ENCODE results near the gene RAVER1.
A peak's percentile ranks its signal among the peaks of the same experiment; 100 is the strongest.
"Not testable (repeated sequence)": the region's sequence is repeated elsewhere in the genome, so short reads cannot be mapped to it uniquely, and the experiment has no call there.

The RAVER1 gene

DNA sequence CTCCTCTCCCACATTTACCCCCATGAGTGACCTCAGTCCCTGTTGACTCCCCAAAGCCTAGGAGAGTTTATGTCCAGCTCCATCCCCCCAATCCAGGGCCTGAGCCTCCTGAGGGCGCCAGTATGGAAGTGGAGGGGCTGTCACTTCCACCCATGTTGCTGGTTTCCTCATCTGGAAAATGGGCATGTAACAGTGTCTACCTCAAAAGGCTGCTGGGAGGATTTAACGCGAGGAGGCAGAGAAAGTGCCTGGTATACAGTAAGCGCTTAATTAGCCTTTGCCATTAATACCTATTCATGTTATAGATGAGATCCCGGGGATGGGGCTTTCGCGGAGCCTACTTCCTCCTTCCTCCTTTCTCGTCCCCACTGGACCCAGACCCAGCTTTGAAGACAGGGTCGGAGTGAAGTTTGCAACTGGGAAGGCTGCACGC lies 46.6 kb upstream of the RAVER1 start:
- Histone ChIP-seq H3K4me3 (ENCODE audit: insufficient read depth in 1 of 2, low read depth in 1 of 2, low read length in 2 of 2) (peak overlapping the region; percentile 83 to 94), H3K79me1 (replicated peaks; ENCODE audit: low read length, poor library complexity, severe bottlenecking) (peaks cover 20% of the 10 kb centered on the region)

DNA sequence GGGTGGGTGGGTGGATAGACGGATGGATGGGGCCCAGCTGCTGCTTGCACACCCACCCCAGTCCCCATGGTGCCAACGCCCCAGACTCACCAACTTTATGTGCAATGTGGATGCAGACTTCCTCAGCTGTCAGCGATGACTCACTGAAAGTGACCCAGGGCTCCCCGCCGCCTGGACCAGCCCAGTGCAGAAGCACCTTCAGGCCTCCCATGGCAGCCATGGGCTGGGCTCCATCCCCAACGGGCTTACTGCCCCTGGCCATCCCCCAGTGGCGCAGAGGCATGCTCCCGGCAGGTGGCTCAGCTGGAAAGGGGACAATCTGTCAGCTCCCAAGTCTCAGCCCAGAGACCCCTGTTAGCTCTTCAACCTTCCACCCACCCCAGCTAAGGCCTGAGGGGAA lies 44.8 kb upstream of the RAVER1 start:
- Histone ChIP-seq H3K27me3 (ENCODE audit: control insufficient read depth in 1 of 2, insufficient read depth in 1 of 2, low read length in 2 of 2) (no peaks in the 10 kb centered on the region), H3K9ac (ENCODE audit: low read length) (no peak overlapping the region), H3K18ac (ENCODE audit: low read depth in 1 of 2, low read length in 2 of 2) (no peak overlapping the region), H3K4ac (ENCODE audit: low read depth in 1 of 2, low read length in 2 of 2) (no peak overlapping the region), H2BK5ac (ENCODE audit: low read depth, low read length, poor library complexity, severe bottlenecking) (no peak overlapping the region), H3K14ac (ENCODE audit: low read length in 2 of 2) (no peak overlapping the region), H2BK120ac (ENCODE audit: low read depth, low read length) (no peak overlapping the region), H4K91ac (ENCODE audit: low read length) (no peak overlapping the region), H3K9me3 (ENCODE audit: control insufficient read depth, low read length) (no peaks in the 10 kb centered on the region), H3K4me3 (ENCODE audit: insufficient read depth in 1 of 2, low read depth in 1 of 2, low read length in 2 of 2) (no peak overlapping the region), H3K79me1 (replicated peaks; ENCODE audit: low read length, poor library complexity, severe bottlenecking) (peaks cover 21% of the 10 kb centered on the region), H3K36me3 (ENCODE audit: control insufficient read depth in 1 of 2, insufficient read depth in 2 of 2, low read depth in 1 of 2, low read length in 2 of 2) (peaks cover 23 to 35% of the 10 kb centered on the region in 2 experiments), H3K4me2 (ENCODE audit: low read length, poor library complexity, severe bottlenecking) (no peak overlapping the region), H2BK15ac (ENCODE audit: low read depth, poor library complexity, severe bottlenecking) (no peak overlapping the region), H4K8ac (ENCODE audit: low read length) (no peak overlapping the region), H2AK5ac (ENCODE audit: low read length, severe bottlenecking) (no peak overlapping the region), H3K27ac (ENCODE audit: low read length, poor library complexity, severe bottlenecking) (no peak overlapping the region), H2AFZ (ENCODE audit: low read depth, low read length) (no peak overlapping the region), H3K23ac (ENCODE audit: low read length in 2 of 2) (no peak overlapping the region), H3K4me1 (ENCODE audit: control insufficient read depth, insufficient read depth, low read depth, low read length) (peaks cover 10% of the 10 kb centered on the region), H2BK12ac (ENCODE audit: low read length in 2 of 2) (no peak overlapping the region)
- WGBS: 96% methylated on average over 7 of the region's 8 CpGs
- no peak for DNase-seq

More for the DNA sequence above, 46.6 kb upstream of the RAVER1 start:
- Histone ChIP-seq H3K23ac (ENCODE audit: low read length in 2 of 2) (peak overlapping the region in 1 of 2 experiments; percentile 32), H4K8ac (ENCODE audit: low read length) (peak overlapping the region; percentile 98), H3K4me2 (ENCODE audit: low read length, poor library complexity, severe bottlenecking) (peak overlapping the region; percentile 92), H2AK5ac (ENCODE audit: low read length, severe bottlenecking) (no peak overlapping the region), H2BK5ac (ENCODE audit: low read depth, low read length, poor library complexity, severe bottlenecking) (no peak overlapping the region), H2BK120ac (ENCODE audit: low read depth, low read length) (no peak overlapping the region), H3K36me3 (ENCODE audit: control insufficient read depth in 1 of 2, insufficient read depth in 2 of 2, low read depth in 1 of 2, low read length in 2 of 2) (peaks cover 17 to 26% of the 10 kb centered on the region in 2 experiments), H3K4ac (ENCODE audit: low read depth in 1 of 2, low read length in 2 of 2) (peak overlapping the region in 1 of 2 experiments; percentile 90), H3K9ac (ENCODE audit: low read length) (peak overlapping the region; percentile 94), H4K91ac (ENCODE audit: low read length) (peak overlapping the region; percentile 67), H2BK15ac (ENCODE audit: low read depth, poor library complexity, severe bottlenecking) (no peak overlapping the region), H2AFZ (ENCODE audit: low read depth, low read length) (peak overlapping the region; percentile 98), H3K27ac (ENCODE audit: low read length, poor library complexity, severe bottlenecking) (peak overlapping the region; percentile 37), H3K4me1 (ENCODE audit: control insufficient read depth, insufficient read depth, low read depth, low read length) (peaks cover 12% of the 10 kb centered on the region), H3K14ac (ENCODE audit: low read length in 2 of 2) (peak overlapping the region in 1 of 2 experiments; percentile 89), H3K18ac (ENCODE audit: low read depth in 1 of 2, low read length in 2 of 2) (peak overlapping the region; percentile 72 to 96), H2BK12ac (ENCODE audit: low read length in 2 of 2) (no peak overlapping the region), H3K9me3 (ENCODE audit: control insufficient read depth, low read length) (no peaks in the 10 kb centered on the region), H3K27me3 (ENCODE audit: control insufficient read depth in 1 of 2, insufficient read depth in 1 of 2, low read length in 2 of 2) (no peaks in the 10 kb centered on the region)
- DNase-seq: no peak
- whole genome bisulfite sequencing: 0% methylated on average over 10 of the region's 10 CpGs

DNA sequence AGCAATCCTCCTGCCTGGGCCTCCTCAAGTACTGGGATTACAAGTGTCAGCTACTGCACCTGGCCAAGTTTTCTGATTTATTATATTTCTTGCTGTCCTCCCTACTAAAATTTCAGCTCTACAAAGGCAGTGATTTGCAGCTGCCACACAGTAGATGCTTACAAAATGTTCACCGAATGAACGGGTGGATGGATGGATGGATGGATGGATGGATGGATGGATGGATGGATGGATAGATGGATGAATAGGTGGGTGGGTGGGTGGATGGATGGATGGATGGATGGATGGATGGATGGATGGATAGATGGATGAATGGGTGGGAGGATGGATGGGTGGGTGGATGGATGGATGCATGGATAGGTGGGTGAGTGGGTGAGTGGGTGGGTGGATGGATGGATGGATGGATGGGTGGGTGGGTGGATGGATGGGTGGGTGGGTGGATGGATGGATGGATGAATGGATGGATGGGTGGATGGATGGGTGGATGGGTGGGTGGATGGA lies 43.9 kb upstream of the RAVER1 start:
- H3K4me3 ChIP-seq (ENCODE audit: insufficient read depth in 1 of 2, low read depth in 1 of 2, low read length in 2 of 2); H2BK5ac ChIP-seq (ENCODE audit: low read depth, low read length, poor library complexity, severe bottlenecking); H3K4me2 ChIP-seq (ENCODE audit: low read length, poor library complexity, severe bottlenecking); H2AFZ ChIP-seq (ENCODE audit: low read depth, low read length); H3K18ac ChIP-seq (ENCODE audit: low read depth in 1 of 2, low read length in 2 of 2); H2AK5ac ChIP-seq (ENCODE audit: low read length, severe bottlenecking); H4K91ac ChIP-seq (ENCODE audit: low read length); H4K8ac ChIP-seq (ENCODE audit: low read length); H3K23ac ChIP-seq (ENCODE audit: low read length in 2 of 2); H3K4ac ChIP-seq (ENCODE audit: low read depth in 1 of 2, low read length in 2 of 2); H3K9me3 ChIP-seq (ENCODE audit: control insufficient read depth, low read length); H3K27ac ChIP-seq (ENCODE audit: low read length, poor library complexity, severe bottlenecking); H3K9ac ChIP-seq (ENCODE audit: low read length); H3K14ac ChIP-seq (ENCODE audit: low read length in 2 of 2); DNase-seq; H3K4me1 ChIP-seq (ENCODE audit: control insufficient read depth, insufficient read depth, low read depth, low read length); H2BK15ac ChIP-seq (ENCODE audit: low read depth, poor library complexity, severe bottlenecking); H2BK12ac ChIP-seq (ENCODE audit: low read length in 2 of 2); H3K27me3 ChIP-seq (ENCODE audit: control insufficient read depth in 1 of 2, insufficient read depth in 1 of 2, low read length in 2 of 2); H2BK120ac ChIP-seq (ENCODE audit: low read depth, low read length): not testable (repeated sequence)
- WGBS: 100% methylated on average over 2 of the region's 2 CpGs
- H3K79me1 ChIP-seq (replicated peaks; ENCODE audit: low read length, poor library complexity, severe bottlenecking): peaks cover 25% of the 10 kb centered on the region
- peaks cover 25 to 39% of the 10 kb centered on the region in 2 experiments for H3K36me3 ChIP-seq (ENCODE audit: control insufficient read depth in 1 of 2, insufficient read depth in 2 of 2, low read depth in 1 of 2, low read length in 2 of 2)

DNA sequence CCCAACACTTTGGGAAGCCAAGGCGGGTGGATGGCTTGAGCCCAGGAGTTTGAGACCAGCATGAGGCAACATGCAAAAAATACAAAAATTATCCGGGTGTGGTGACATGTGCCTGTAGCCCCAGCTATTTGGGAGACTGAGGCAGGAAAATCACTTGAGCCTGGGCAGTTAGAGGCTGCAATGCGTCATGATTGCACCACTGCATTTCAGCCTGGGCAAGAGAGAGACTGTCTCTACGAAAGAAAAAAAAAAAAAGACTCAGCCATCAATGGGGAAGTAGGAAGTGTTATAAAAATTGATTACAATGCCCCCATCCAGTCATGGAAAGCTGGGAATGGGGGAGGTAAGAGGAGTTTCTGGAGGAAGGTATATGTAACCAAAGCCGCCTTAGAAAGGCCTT lies 41.6 kb upstream of the RAVER1 start:
- no peak overlapping the region for H2AFZ ChIP-seq (ENCODE audit: low read depth, low read length)
- no peak overlapping the region for H3K27ac ChIP-seq (ENCODE audit: low read length, poor library complexity, severe bottlenecking)
- no peaks in the 10 kb centered on the region for H3K9me3 ChIP-seq (ENCODE audit: control insufficient read depth, low read length)
- no peak overlapping the region for H4K91ac ChIP-seq (ENCODE audit: low read length)
- H3K18ac ChIP-seq (ENCODE audit: low read depth in 1 of 2, low read length in 2 of 2): no peak overlapping the region
- peaks cover 26% of the 10 kb centered on the region for H3K79me1 ChIP-seq (replicated peaks; ENCODE audit: low read length, poor library complexity, severe bottlenecking)
- no peak for DNase-seq
- WGBS: 96% methylated on average over 5 of the region's 5 CpGs
- H3K9ac ChIP-seq (ENCODE audit: low read length): no peak overlapping the region
- peaks cover 35 to 55% of the 10 kb centered on the region in 2 experiments for H3K36me3 ChIP-seq (ENCODE audit: control insufficient read depth in 1 of 2, insufficient read depth in 2 of 2, low read depth in 1 of 2, low read length in 2 of 2)
- no peak overlapping the region for H2BK5ac ChIP-seq (ENCODE audit: low read depth, low read length, poor library complexity, severe bottlenecking)
- H2BK120ac ChIP-seq (ENCODE audit: low read depth, low read length): no peak overlapping the region
- H3K4me3 ChIP-seq (ENCODE audit: insufficient read depth in 1 of 2, low read depth in 1 of 2, low read length in 2 of 2): no peak overlapping the region
- no peak overlapping the region for H2AK5ac ChIP-seq (ENCODE audit: low read length, severe bottlenecking)
- H2BK15ac ChIP-seq (ENCODE audit: low read depth, poor library complexity, severe bottlenecking): no peak overlapping the region
- H3K4me1 ChIP-seq (ENCODE audit: control insufficient read depth, insufficient read depth, low read depth, low read length): peaks cover 5% of the 10 kb centered on the region
- no peak overlapping the region for H4K8ac ChIP-seq (ENCODE audit: low read length)
- H3K4me2 ChIP-seq (ENCODE audit: low read length, poor library complexity, severe bottlenecking): no peak overlapping the region
- no peaks in the 10 kb centered on the region for H3K27me3 ChIP-seq (ENCODE audit: control insufficient read depth in 1 of 2, insufficient read depth in 1 of 2, low read length in 2 of 2)
- H3K14ac ChIP-seq (ENCODE audit: low read length in 2 of 2): no peak overlapping the region
- H3K4ac ChIP-seq (ENCODE audit: low read depth in 1 of 2, low read length in 2 of 2): no peak overlapping the region
- no peak overlapping the region for H2BK12ac ChIP-seq (ENCODE audit: low read length in 2 of 2)
- no peak overlapping the region for H3K23ac ChIP-seq (ENCODE audit: low read length in 2 of 2)

Data from mesenchymal stem cell (in vitro differentiated cells and primary cell).